RWPE1 (cell line): ENCODE results near the gene MRPL36.

ENCODE experiments used
- CTCF ChIA-PET: fragments of 350-600 bp; sonication (Branson Sonifier 250); formaldehyde crosslinking; extraction: SDS; loops from one replicate; lab custom pipeline; 2021; lab: Yijun Ruan, JAX
- POLR2A ChIA-PET: fragments of 400-600 bp; formaldehyde crosslinking; extraction: SDS; loops from one replicate; lab custom pipeline; 2020; ENCODE audit warnings: antibody characterized with exemption; ENCODE audit not compliant: low non-redundant PET; lab: Yijun Ruan, JAX
- DNase-seq: peaks from one replicate; pipeline ENCODE4 v3.0.0; 2012; ENCODE audit warnings: low spot score
- H3K27ac ChIP-seq: fragments of 450-650 bp; 2 replicates; pipeline ENCODE4 v1.5.1; 2017
- CTCF ChIP-seq: fragments of 450-650 bp; conservative IDR thresholded peaks from 2 replicates; pipeline ENCODE4 v1.5.1; 2017; ENCODE audit warnings: low read depth, mild to moderate bottlenecking

MRPL36 gene

GRCh38 chr5:1832511-1833250, 33.0 kb upstream of the MRPL36 start:
- H3K27ac ChIP-seq = no peak overlapping the region
- ChIA-PET CTCF (no interaction called here), POLR2A (no interaction called here)
- no peak for DNase-seq
- no peak for TF ChIP-seq CTCF

GRCh38 chr5:1831677-1832313, 32.2 kb upstream of the MRPL36 start:
- no peak overlapping the region for H3K27ac ChIP-seq
- ChIA-PET CTCF (no interaction called here), POLR2A (no interaction called here)
- no peak for DNase-seq
- TF ChIP-seq CTCF = no peak

- POLR2A ChIA-PET = no interaction called here
- TF ChIP-seq CTCF = no peak
- CTCF ChIA-PET = no interaction called here
Measured at GRCh38 chr5:1831257-1831656, 31.6 kb upstream of the MRPL36 start.

GRCh38 chr5:1830571-1831228, 31.1 kb upstream of the MRPL36 start:
- no peak for TF ChIP-seq CTCF
- ChIA-PET CTCF (no interaction called here), POLR2A (no interaction called here)
- DNase-seq = no peak
- H3K27ac ChIP-seq = no peak overlapping the region

More at GRCh38 chr5:1831257-1831656, 31.6 kb upstream of the MRPL36 start:
- no peak overlapping the region for H3K27ac ChIP-seq
- no peak for DNase-seq

GRCh38 chr5:1827886-1828397, 28.3 kb upstream of the MRPL36 start:
- no peak for TF ChIP-seq CTCF
- H3K27ac ChIP-seq = no peak overlapping the region
- ChIA-PET CTCF (interaction anchor here (0.5 kb wide), 1 partner anchor 838 kb away, joined by 3 read pairs; no protein-coding TSS in a partner anchor), POLR2A (no interaction called here)
- peak; percentile 5 for DNase-seq

- POLR2A ChIA-PET = no interaction called here
- no peak for DNase-seq
- H3K27ac ChIP-seq = no peak overlapping the region
- CTCF ChIA-PET = no interaction called here
- TF ChIP-seq CTCF = no peak
Measured at GRCh38 chr5:1827025-1827885, 27.6 kb upstream of the MRPL36 start.
